HEK293 (cell line): ENCODE results near the gene CMTM8.

Experiments used
- CTCF ChIA-PET: fragments of 350-600 bp; formaldehyde crosslinking; extraction: SDS; loops from one replicate; lab custom pipeline; 2021; ENCODE audit warnings: antibody characterized with exemption; lab: Yijun Ruan, JAX
- POLR2A ChIA-PET: fragments of 300-600 bp; formaldehyde crosslinking; extraction: SDS; loops from one replicate; lab custom pipeline; 2020; ENCODE audit warnings: antibody characterized with exemption, inconsistent platforms; lab: Yijun Ruan, JAX
- H3K27ac ChIP-seq: fragments of 200-500 bp; sonication (Bioruptor generic); 2 replicates; pipeline ENCODE4 v1.5.1; 2014; ENCODE audit warnings: low read depth, low read length, control low read depth, inconsistent platforms; ENCODE audit errors: extremely low read depth
- H3K36me3 ChIP-seq, 2 experiments: fragments of 200-500 bp in 1 of 2; sonication (Bioruptor generic) in 1 of 2; 1 replicate in 1 of 2; 2 replicates in 1 of 2; pipeline ENCODE4 v1.5.1; 2014 to 2017; ENCODE audit warnings: inconsistent platforms in 2 of 2, low read length in 2 of 2; ENCODE audit not compliant: control insufficient read depth in 2 of 2, insufficient read depth in 1 of 2
- H3K4me1 ChIP-seq: fragments of 200-500 bp; sonication (Bioruptor generic); 2 replicates; pipeline ENCODE4 v1.5.1; 2014; ENCODE audit warnings: mild to moderate bottlenecking, low read length, inconsistent platforms; ENCODE audit not compliant: control insufficient read depth, insufficient read depth
- H3K4me3 ChIP-seq: 2 replicates; pipeline ENCODE4 v1.5.1; 2011; ENCODE audit warnings: low read depth, mild to moderate bottlenecking, control low read depth, low read length, moderate library complexity
- H3K9me3 ChIP-seq: fragments of 200-500 bp; sonication (Bioruptor generic); 2 replicates; pipeline ENCODE4 v1.5.1; 2014; ENCODE audit warnings: low read depth, low read length, inconsistent platforms; ENCODE audit not compliant: control insufficient read depth, insufficient read depth
- EGR2 ChIP-seq: fragments of 450-650 bp; formaldehyde crosslinking; IDR thresholded peaks from 2 replicates; pipeline ENCODE4 v1.5.1; 2016; ENCODE audit warnings: low read depth, missing biosample characterization, missing genetic modification characterization
- GLIS1 ChIP-seq: fragments of 450-650 bp; formaldehyde crosslinking; IDR thresholded peaks from 2 replicates; pipeline ENCODE4 v1.5.1; 2016; ENCODE audit warnings: missing biosample characterization, missing genetic modification characterization
- GLIS2 ChIP-seq: fragments of 450-650 bp; formaldehyde crosslinking; IDR thresholded peaks from 2 replicates; pipeline ENCODE4 v1.5.1; 2016; ENCODE audit warnings: missing biosample characterization, missing genetic modification characterization
- HIC1 ChIP-seq: fragments of 450-650 bp; formaldehyde crosslinking; IDR thresholded peaks from 2 replicates; pipeline ENCODE4 v1.5.1; 2016; ENCODE audit warnings: missing biosample characterization, missing genetic modification characterization
- HOXD13 ChIP-seq: sonication (generic); formaldehyde crosslinking; IDR thresholded peaks from 2 replicates; pipeline ENCODE4 v1.8.0; 2022; ENCODE audit warnings: missing genetic modification reagents, borderline replicate concordance
- SETDB1 ChIP-seq: IDR thresholded peaks from one replicate; pipeline ENCODE4 v1.6.1; 2017; ENCODE audit warnings: mild to moderate bottlenecking, low read length, moderate library complexity, mixed read lengths; ENCODE audit not compliant: insufficient read length
- ZBTB48 ChIP-seq: fragments of 450-650 bp; formaldehyde crosslinking; IDR thresholded peaks from 2 replicates; pipeline ENCODE4 v1.5.1; 2016; ENCODE audit warnings: missing biosample characterization, missing genetic modification characterization
- ZFHX2 ChIP-seq: fragments of 450-650 bp; formaldehyde crosslinking; conservative IDR thresholded peaks from 2 replicates; pipeline ENCODE4 v1.5.1; 2016; ENCODE audit warnings: missing biosample characterization, missing genetic modification characterization
- ZNF121 ChIP-seq: fragments of 450-650 bp; formaldehyde crosslinking; IDR thresholded peaks from 2 replicates; pipeline ENCODE4 v1.5.1; 2016; ENCODE audit warnings: missing biosample characterization, missing genetic modification characterization
- ZNF26 ChIP-seq: fragments of 450-650 bp; formaldehyde crosslinking; IDR thresholded peaks from 2 replicates; pipeline ENCODE4 v1.5.1; 2016; ENCODE audit warnings: missing biosample characterization, missing genetic modification characterization
- ZNF292 ChIP-seq: fragments of 450-650 bp; formaldehyde crosslinking; IDR thresholded peaks from 2 replicates; pipeline ENCODE4 v1.5.1; 2016; ENCODE audit warnings: low read depth, missing biosample characterization, missing genetic modification characterization, borderline replicate concordance
- ZNF324 ChIP-seq: fragments of 450-650 bp; formaldehyde crosslinking; IDR thresholded peaks from 2 replicates; pipeline ENCODE4 v1.5.1; 2016; ENCODE audit warnings: missing biosample characterization, missing genetic modification characterization
- ZNF335 ChIP-seq: fragments of 450-650 bp; formaldehyde crosslinking; conservative IDR thresholded peaks from 2 replicates; pipeline ENCODE4 v1.5.1; 2016; ENCODE audit warnings: missing biosample characterization, missing genetic modification characterization
- ZNF37A ChIP-seq: fragments of 450-650 bp; IDR thresholded peaks from 2 replicates; pipeline ENCODE4 v1.5.1; 2018; ENCODE audit warnings: missing biosample characterization, missing genetic modification characterization
- ZNF548 ChIP-seq: fragments of 450-650 bp; formaldehyde crosslinking; IDR thresholded peaks from 2 replicates; pipeline ENCODE4 v1.5.1; 2016; ENCODE audit warnings: missing biosample characterization, missing genetic modification characterization
- ZNF596 ChIP-seq: fragments of 450-650 bp; IDR thresholded peaks from 2 replicates; pipeline ENCODE4 v1.5.0; 2018; ENCODE audit warnings: missing biosample characterization, mild to moderate bottlenecking, missing genetic modification characterization, moderate library complexity
- ZNF600 ChIP-seq: fragments of 450-650 bp; formaldehyde crosslinking; IDR thresholded peaks from 2 replicates; pipeline ENCODE4 v1.5.1; 2016; ENCODE audit warnings: missing biosample characterization, missing genetic modification characterization
- ZNF623 ChIP-seq: fragments of 450-650 bp; formaldehyde crosslinking; IDR thresholded peaks from 2 replicates; pipeline ENCODE4 v1.5.1; 2016; ENCODE audit warnings: missing biosample characterization, missing genetic modification characterization
- ZNF654 ChIP-seq: fragments of 450-650 bp; formaldehyde crosslinking; IDR thresholded peaks from 2 replicates; pipeline ENCODE4 v1.5.1; 2016; ENCODE audit warnings: low read depth, missing biosample characterization, missing genetic modification characterization
- ZNF677 ChIP-seq: fragments of 450-650 bp; IDR thresholded peaks from 2 replicates; pipeline ENCODE4 v1.5.0; 2018; ENCODE audit warnings: missing biosample characterization, mild to moderate bottlenecking, missing genetic modification characterization, moderate library complexity
- ZNF704 ChIP-seq: fragments of 450-650 bp; formaldehyde crosslinking; IDR thresholded peaks from 2 replicates; pipeline ENCODE4 v1.5.1; 2016; ENCODE audit warnings: missing biosample characterization, missing genetic modification characterization
- ZNF843 ChIP-seq: fragments of 450-650 bp; formaldehyde crosslinking; IDR thresholded peaks from 2 replicates; pipeline ENCODE4 v1.5.1; 2016; ENCODE audit warnings: missing biosample characterization, missing genetic modification characterization
- ZSCAN18 ChIP-seq: fragments of 450-650 bp; formaldehyde crosslinking; IDR thresholded peaks from 2 replicates; pipeline ENCODE4 v1.5.1; 2016; ENCODE audit warnings: missing biosample characterization, missing genetic modification characterization
- ZSCAN4 ChIP-seq: fragments of 450-650 bp; formaldehyde crosslinking; IDR thresholded peaks from 2 replicates; pipeline ENCODE4 v1.5.1; 2017; ENCODE audit warnings: missing biosample characterization, missing genetic modification characterization

CMTM8 gene

GRCh38 chr3:32293903-32294302 lies 55.4 kb downstream of the CMTM8 start:
- CTCF ChIA-PET, result interaction anchor here (0.5 to 1.0 kb wide), 2 partner anchors 16 to 174 kb away, joined by 3 to 9 read pairs; no protein-coding TSS in a partner anchor
- POLR2A ChIA-PET, result no interaction called here
- TF ChIP-seq ZNF704 (tag by site-specific recombination), result no peak
- TF ChIP-seq ZNF26 (tag by site-specific recombination), result no peak
- no peak for TF ChIP-seq EGR2 (tag by site-specific recombination)
- no peak for TF ChIP-seq ZNF548 (tag by site-specific recombination)
- TF ChIP-seq GLIS1 (tag by site-specific recombination), result no peak
- no peak for TF ChIP-seq ZNF121
- no peak for TF ChIP-seq HIC1 (tag by site-specific recombination)
- TF ChIP-seq, all 188 proteins: peak for 0
- H3K9me3 ChIP-seq, result no peaks in the 10 kb centered on the region
- no peaks in the 10 kb centered on the region for H3K36me3 ChIP-seq
- H3K27ac ChIP-seq, result no peak overlapping the region
- H3K4me3 ChIP-seq, result no peak overlapping the region
- no peaks in the 10 kb centered on the region for H3K4me1 ChIP-seq

- Histone ChIP-seq H3K4me3 (no peak overlapping the region), H3K27ac (no peak overlapping the region), H3K9me3 (no peaks in the 10 kb centered on the region), H3K4me1 (no peaks in the 10 kb centered on the region), H3K36me3 (no peaks in the 10 kb centered on the region)
- CTCF ChIA-PET, result interaction anchor here (0.6 to 1.8 kb wide), 19 partner anchors 11 to 261 kb away, joined by 3 to 6 read pairs (median 3); no protein-coding TSS in a partner anchor
- POLR2A ChIA-PET, result interaction anchor here (0.6 kb wide), 1 partner anchor 13 kb away, joined by 7 read pairs; no protein-coding TSS in a partner anchor
- TF ChIP-seq ZSCAN4 (tag by site-specific recombination) (no peak), ZSCAN18 (tag by site-specific recombination) (no peak), HIC1 (tag by site-specific recombination) (no peak), SETDB1 (no peak), ZNF843 (tag by site-specific recombination) (no peak), ZNF677 (tag by site-specific recombination) (no peak), ZBTB48 (tag by site-specific recombination) (peak; percentile 81), ZNF654 (tag by site-specific recombination) (peak; percentile 69), HOXD13 (no peak), ZNF623 (tag by site-specific recombination) (no peak), GLIS2 (tag by site-specific recombination) (no peak), ZNF600 (tag by site-specific recombination) (no peak), ZNF292 (tag by site-specific recombination) (no peak), ZNF596 (tag by site-specific recombination) (no peak), ZNF37A (no peak), ZFHX2 (tag by site-specific recombination) (no peak), ZNF335 (tag by site-specific recombination) (no peak), ZNF324 (tag by site-specific recombination) (no peak)
These were observed 58.0 kb downstream of the CMTM8 start for GRCh38 chr3:32296251-32297204.
